ENCODE data around the gene TMEM26.

Gene TMEM26

DNA sequence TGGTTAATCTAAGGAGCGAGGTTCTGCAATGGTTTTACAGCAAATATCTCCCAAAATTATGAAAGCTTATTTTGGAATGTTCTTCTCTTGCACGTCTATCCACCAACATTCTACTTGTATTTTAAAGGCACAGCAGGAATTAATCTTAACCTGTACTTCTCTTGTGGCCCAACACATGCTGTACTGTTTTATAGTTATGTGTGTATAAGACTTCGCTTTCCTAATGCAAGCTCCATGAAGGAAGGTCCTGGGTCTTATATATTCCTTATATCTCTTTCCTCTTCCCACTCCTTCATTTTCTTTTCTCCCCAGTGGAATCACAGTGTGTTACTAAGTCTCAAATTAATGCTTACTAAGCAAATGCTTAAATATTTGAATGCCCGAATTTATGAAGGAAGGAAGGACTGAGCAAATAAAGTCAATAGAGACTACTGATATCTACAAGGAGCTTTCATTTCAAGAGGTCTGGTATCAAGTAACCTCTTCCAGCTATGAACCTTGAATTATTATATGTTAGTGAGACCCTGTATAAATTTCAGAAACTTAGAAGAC is 14.0 kb downstream of the TMEM26 start:
- H3K4me3 ChIP-seq (IDR thresholded peaks at IDR 0.05; ENCODE audit: insufficient read depth, low read depth, low read length), result no peak overlapping the region
- no peaks in the 10 kb centered on the region for H3K36me3 ChIP-seq (ENCODE audit: insufficient read depth)
- no peaks in the 10 kb centered on the region for H3K79me2 ChIP-seq (ENCODE audit: insufficient read depth, low read depth)
- H3K27ac ChIP-seq, result no peak overlapping the region
- no peak overlapping the region for H3K4me2 ChIP-seq
- H4K20me1 ChIP-seq (ENCODE audit: insufficient read depth), result no peaks in the 10 kb centered on the region
- H3K27me3 ChIP-seq (ENCODE audit: insufficient read depth, low read depth), result no peaks in the 10 kb centered on the region
- no peak overlapping the region for H2AFZ ChIP-seq (ENCODE audit: low read depth)
- H3K4me1 ChIP-seq (ENCODE audit: low read depth, poor library complexity, severe bottlenecking), result no peaks in the 10 kb centered on the region
- no peak overlapping the region for H3K9ac ChIP-seq
- TF ChIP-seq, protein P1, sequence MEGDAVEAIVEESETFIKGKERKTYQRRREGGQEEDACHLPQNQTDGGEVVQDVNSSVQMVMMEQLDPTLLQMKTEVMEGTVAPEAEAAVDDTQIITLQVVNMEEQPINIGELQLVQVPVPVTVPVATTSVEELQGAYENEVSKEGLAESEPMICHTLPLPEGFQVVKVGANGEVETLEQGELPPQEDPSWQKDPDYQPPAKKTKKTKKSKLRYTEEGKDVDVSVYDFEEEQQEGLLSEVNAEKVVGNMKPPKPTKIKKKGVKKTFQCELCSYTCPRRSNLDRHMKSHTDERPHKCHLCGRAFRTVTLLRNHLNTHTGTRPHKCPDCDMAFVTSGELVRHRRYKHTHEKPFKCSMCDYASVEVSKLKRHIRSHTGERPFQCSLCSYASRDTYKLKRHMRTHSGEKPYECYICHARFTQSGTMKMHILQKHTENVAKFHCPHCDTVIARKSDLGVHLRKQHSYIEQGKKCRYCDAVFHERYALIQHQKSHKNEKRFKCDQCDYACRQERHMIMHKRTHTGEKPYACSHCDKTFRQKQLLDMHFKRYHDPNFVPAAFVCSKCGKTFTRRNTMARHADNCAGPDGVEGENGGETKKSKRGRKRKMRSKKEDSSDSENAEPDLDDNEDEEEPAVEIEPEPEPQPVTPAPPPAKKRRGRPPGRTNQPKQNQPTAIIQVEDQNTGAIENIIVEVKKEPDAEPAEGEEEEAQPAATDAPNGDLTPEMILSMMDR (conservative IDR thresholded peaks at IDR 0.05; ENCODE audit: low read depth, low read length), result no peak

DNA sequence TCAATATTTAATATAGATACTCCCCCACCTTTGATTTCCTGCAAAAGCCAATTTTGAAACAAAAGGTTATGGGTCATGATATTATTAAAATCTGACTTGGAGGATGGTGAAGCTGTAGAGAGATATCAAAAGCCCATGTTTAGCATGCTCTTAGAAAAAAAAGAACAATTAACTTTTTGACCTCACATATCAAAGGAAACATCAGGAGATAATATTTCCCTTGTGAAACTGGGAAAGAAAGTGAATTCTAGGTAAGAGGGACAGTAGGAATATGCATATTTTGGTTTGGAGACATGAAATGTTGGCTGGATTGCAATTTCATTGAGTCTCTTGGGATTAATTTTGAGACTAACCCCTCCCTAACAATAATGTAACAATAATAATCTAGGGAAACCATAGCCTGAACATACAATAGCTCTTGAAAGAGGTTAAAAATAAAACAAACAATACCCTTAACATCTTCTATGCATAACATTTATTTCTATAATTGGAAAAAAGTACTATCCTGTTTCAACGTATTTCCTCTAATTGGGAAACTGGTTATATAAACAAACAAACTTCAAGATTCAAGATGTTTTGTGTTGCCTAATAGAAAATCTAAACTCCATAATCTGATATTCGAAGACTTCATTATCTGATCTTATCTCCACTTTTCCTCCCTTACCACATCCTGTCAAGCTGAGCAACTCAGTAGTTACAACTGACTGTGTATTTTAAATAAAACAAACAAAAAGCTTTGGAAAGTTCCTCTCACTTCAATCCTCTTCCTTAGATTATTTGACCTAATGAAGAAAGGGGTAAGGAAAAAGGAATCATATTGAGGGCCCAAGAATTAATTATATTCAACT is 14.8 kb downstream of the TMEM26 start:
- no peak overlapping the region for H3K9ac ChIP-seq

DNA sequence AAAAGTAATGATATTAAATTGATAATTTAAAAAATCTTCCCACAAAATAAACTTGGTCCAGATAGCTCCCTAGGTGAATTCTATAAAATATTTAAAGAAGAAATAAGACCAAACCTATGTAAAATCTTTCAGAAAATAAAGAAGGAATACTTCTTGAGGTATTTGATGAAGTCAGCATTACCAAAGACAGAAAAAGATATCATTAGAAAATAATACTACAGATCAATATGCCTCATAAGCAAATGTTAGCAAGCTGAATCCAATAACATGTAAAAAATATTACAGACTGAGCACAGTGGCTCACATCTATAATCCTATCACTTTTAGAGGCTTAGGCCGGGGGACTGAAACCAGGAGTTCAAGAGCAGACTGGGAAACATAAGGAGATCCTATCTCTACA is 30.0 kb downstream of the TMEM26 start:
- no peaks in the 10 kb centered on the region for H4K20me1 ChIP-seq (ENCODE audit: insufficient read depth)
- H3K4me1 ChIP-seq (ENCODE audit: low read depth, poor library complexity, severe bottlenecking), result no peaks in the 10 kb centered on the region
- no peaks in the 10 kb centered on the region for H3K79me2 ChIP-seq (ENCODE audit: insufficient read depth, low read depth)
- H3K27me3 ChIP-seq (ENCODE audit: insufficient read depth, low read depth), result no peaks in the 10 kb centered on the region
- no peak overlapping the region for H3K27ac ChIP-seq
- no peaks in the 10 kb centered on the region for H3K36me3 ChIP-seq (ENCODE audit: insufficient read depth)
- no peak overlapping the region for H3K4me2 ChIP-seq
- no peak overlapping the region for H2AFZ ChIP-seq (ENCODE audit: low read depth)
- no peak overlapping the region for H3K9ac ChIP-seq
- TF ChIP-seq, protein P1 (conservative IDR thresholded peaks at IDR 0.05; ENCODE audit: low read depth, low read length), result no peak
- no peak overlapping the region for H3K4me3 ChIP-seq (IDR thresholded peaks at IDR 0.05; ENCODE audit: insufficient read depth, low read depth, low read length)

More for the DNA sequence above, 14.8 kb downstream of the TMEM26 start:
- Histone ChIP-seq H3K79me2 (ENCODE audit: insufficient read depth, low read depth) (no peaks in the 10 kb centered on the region), H3K4me1 (ENCODE audit: low read depth, poor library complexity, severe bottlenecking) (no peaks in the 10 kb centered on the region), H3K27ac (no peak overlapping the region), H3K36me3 (ENCODE audit: insufficient read depth) (no peaks in the 10 kb centered on the region), H3K4me2 (no peak overlapping the region), H2AFZ (ENCODE audit: low read depth) (no peak overlapping the region), H3K27me3 (ENCODE audit: insufficient read depth, low read depth) (no peaks in the 10 kb centered on the region), H3K4me3 (IDR thresholded peaks at IDR 0.05; ENCODE audit: insufficient read depth, low read depth, low read length) (no peak overlapping the region), H4K20me1 (ENCODE audit: insufficient read depth) (no peaks in the 10 kb centered on the region)
- TF ChIP-seq, protein P1 (conservative IDR thresholded peaks at IDR 0.05; ENCODE audit: low read depth, low read length), result no peak

DNA sequence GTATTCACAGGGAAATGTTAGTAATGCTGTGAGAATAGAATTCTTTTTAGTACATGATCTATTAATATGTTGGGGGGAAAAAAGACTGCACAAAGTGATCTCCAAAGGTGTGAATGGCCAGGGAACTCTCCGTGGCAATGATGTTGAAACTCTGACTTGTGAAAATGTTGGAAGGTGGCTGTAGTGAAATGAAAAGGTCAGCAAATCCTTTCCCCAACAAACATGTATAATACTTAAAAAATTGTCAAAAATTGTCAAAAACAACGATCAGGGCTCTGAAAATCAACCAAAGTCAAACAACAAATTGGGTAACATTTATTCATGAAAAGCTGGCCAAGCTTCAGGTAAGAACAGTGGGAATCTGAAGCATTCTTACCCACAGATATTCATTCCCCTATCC is 35.5 kb downstream of the TMEM26 start:
- no peaks in the 10 kb centered on the region for H3K36me3 ChIP-seq (ENCODE audit: insufficient read depth)
- H4K20me1 ChIP-seq (ENCODE audit: insufficient read depth), result no peaks in the 10 kb centered on the region
- H3K4me1 ChIP-seq (ENCODE audit: low read depth, poor library complexity, severe bottlenecking), result no peaks in the 10 kb centered on the region
- no peak overlapping the region for H3K4me3 ChIP-seq (IDR thresholded peaks at IDR 0.05; ENCODE audit: insufficient read depth, low read depth, low read length)
- H3K9ac ChIP-seq, result no peak overlapping the region
- no peaks in the 10 kb centered on the region for H3K27me3 ChIP-seq (ENCODE audit: insufficient read depth, low read depth)
- no peak overlapping the region for H2AFZ ChIP-seq (ENCODE audit: low read depth)
- H3K79me2 ChIP-seq (ENCODE audit: insufficient read depth, low read depth), result no peaks in the 10 kb centered on the region
- TF ChIP-seq, protein P1 (conservative IDR thresholded peaks at IDR 0.05; ENCODE audit: low read depth, low read length), result no peak
- no peak overlapping the region for H3K4me2 ChIP-seq
- H3K27ac ChIP-seq, result no peak overlapping the region
